WERI-Rb-1 (cell line): ENCODE measurements around the gene CD274.
"Not testable (repeated sequence)": the region's sequence is repeated elsewhere in the genome, so short reads cannot be mapped to it uniquely, and the experiment has no call there.

Source experiments
- DNase-seq: peaks from one replicate; pipeline ENCODE4 v3.0.0-alpha.2; 2020
- H3K27ac ChIP-seq: fragments of 250-450 bp; sonication (Bioruptor Pico); 2 replicates; pipeline ENCODE4 v1.5.1; 2020; ENCODE audit warnings: mild to moderate bottlenecking, moderate library complexity
- H3K27me3 ChIP-seq: fragments of 250-450 bp; sonication (Bioruptor Pico); 2 replicates; pipeline ENCODE4 v1.5.1; 2021; ENCODE audit warnings: mild to moderate bottlenecking, low read depth, moderate library complexity; ENCODE audit not compliant: insufficient read depth, severe bottlenecking
- H3K36me3 ChIP-seq: fragments of 250-450 bp; sonication (Bioruptor Pico); 2 replicates; pipeline ENCODE4 v1.5.1; 2020; ENCODE audit warnings: mild to moderate bottlenecking, moderate library complexity
- H3K4me3 ChIP-seq: 2 replicates; pipeline ENCODE4 v1.5.1; 2011; ENCODE audit warnings: low read depth, mild to moderate bottlenecking, control low read depth, low read length
- H3K9me3 ChIP-seq: fragments of 250-450 bp; sonication (Bioruptor Pico); 2 replicates; pipeline ENCODE4 v1.5.1; 2021; ENCODE audit warnings: mild to moderate bottlenecking, moderate library complexity; ENCODE audit not compliant: severe bottlenecking
- TF ChIP-seq, protein P1 (sequence below): IDR thresholded peaks from 2 replicates; pipeline ENCODE4 v1.5.1; 2011; ENCODE audit warnings: low read depth, mild to moderate bottlenecking, control low read depth, inconsistent platforms, low read length

Gene CD274

DNA sequence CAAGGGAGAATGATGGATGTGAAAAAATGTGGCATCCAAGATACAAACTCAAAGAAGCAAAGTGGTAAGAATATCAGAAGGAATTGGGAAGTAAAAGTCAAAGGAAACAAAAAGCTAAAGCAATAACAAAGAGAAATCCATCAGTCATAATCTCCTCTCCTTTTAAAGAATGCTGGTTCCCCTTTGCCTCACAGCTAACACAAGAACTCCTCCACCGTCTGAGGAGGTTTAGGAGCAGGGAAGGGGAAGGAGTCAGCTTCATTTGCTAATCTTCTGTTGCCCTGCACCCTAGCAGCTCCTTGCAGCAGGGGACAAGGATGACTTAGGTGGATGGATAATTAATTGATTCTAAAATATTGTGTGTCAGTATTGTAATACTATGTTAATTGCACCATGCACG, 16.4 kb downstream of the CD274 start:
- DNase-seq, result no peak
- no peak overlapping the region for H3K4me3 ChIP-seq
- H3K36me3 ChIP-seq, result no peaks in the 10 kb centered on the region
- H3K9me3 ChIP-seq, result no peaks in the 10 kb centered on the region
- TF ChIP-seq, protein P1, sequence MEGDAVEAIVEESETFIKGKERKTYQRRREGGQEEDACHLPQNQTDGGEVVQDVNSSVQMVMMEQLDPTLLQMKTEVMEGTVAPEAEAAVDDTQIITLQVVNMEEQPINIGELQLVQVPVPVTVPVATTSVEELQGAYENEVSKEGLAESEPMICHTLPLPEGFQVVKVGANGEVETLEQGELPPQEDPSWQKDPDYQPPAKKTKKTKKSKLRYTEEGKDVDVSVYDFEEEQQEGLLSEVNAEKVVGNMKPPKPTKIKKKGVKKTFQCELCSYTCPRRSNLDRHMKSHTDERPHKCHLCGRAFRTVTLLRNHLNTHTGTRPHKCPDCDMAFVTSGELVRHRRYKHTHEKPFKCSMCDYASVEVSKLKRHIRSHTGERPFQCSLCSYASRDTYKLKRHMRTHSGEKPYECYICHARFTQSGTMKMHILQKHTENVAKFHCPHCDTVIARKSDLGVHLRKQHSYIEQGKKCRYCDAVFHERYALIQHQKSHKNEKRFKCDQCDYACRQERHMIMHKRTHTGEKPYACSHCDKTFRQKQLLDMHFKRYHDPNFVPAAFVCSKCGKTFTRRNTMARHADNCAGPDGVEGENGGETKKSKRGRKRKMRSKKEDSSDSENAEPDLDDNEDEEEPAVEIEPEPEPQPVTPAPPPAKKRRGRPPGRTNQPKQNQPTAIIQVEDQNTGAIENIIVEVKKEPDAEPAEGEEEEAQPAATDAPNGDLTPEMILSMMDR, result no peak
- no peak overlapping the region for H3K27ac ChIP-seq
- no peaks in the 10 kb centered on the region for H3K27me3 ChIP-seq

GRCh38 chr9:5468850-5469249, 18.5 kb downstream of the CD274 start:
- Histone ChIP-seq H3K4me3 (no peak overlapping the region), H3K36me3 (no peaks in the 10 kb centered on the region), H3K27me3 (no peaks in the 10 kb centered on the region), H3K9me3 (no peaks in the 10 kb centered on the region), H3K27ac (no peak overlapping the region)
- DNase-seq, result no peak
- TF ChIP-seq, protein P1, result no peak

- no peak overlapping the region for H3K4me3 ChIP-seq
- DNase-seq, result no peak
- no peak overlapping the region for H3K27ac ChIP-seq
- TF ChIP-seq, protein P1, result no peak
- H3K9me3 ChIP-seq, result no peaks in the 10 kb centered on the region
- no peaks in the 10 kb centered on the region for H3K36me3 ChIP-seq
- no peaks in the 10 kb centered on the region for H3K27me3 ChIP-seq
Observed at GRCh38 chr9:5470122-5470521, 19.8 kb downstream of the CD274 start.

DNA sequence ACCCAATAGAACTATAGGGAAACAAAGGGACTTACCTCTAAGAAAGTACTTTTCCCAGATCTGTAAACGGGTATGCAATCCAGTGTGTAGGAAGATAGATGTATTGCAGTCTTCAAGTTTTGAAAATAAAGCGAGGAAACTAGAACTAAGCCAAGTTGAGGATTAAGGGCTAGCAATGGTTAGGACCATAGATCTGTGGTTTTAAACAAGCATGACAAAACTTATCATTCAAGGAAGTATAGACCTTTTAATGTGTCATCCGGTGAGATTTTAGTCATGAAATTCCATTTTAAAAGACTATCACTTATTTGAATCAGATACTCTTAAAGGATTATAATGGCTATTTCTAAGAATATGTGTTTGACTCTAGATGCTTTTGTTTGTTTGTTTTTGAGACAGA, 20.5 kb downstream of the CD274 start:
- Histone ChIP-seq H3K27me3 (no peaks in the 10 kb centered on the region), H3K4me3 (no peak overlapping the region), H3K36me3 (no peaks in the 10 kb centered on the region), H3K9me3 (no peaks in the 10 kb centered on the region), H3K27ac (no peak overlapping the region)
- DNase-seq, result no peak
- TF ChIP-seq, protein P1, result no peak

DNA sequence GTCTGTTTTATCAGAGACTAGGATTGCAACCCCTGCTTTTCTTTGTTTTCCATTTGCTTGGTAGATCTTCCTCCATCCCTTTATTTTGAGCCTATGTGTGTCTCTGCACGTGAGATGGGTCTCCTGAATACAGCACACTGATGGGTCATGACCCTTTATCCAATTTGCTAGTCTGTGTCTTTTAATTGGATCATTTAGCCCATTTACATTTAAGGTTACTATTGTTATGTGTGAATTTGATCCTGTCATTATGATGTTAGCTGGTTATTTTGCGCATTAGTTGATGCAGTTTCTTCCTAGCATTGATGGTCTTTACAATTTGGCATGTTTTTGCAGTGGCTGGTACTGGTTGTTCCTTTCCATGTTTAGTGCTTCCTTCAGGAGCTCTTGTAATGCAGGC, 25.3 kb downstream of the CD274 start:
- H3K36me3 ChIP-seq, DNase-seq, H3K27ac ChIP-seq, H3K27me3 ChIP-seq, H3K9me3 ChIP-seq, H3K4me3 ChIP-seq: not testable (repeated sequence)

GRCh38 chr9:5478206-5478605, 27.9 kb downstream of the CD274 start:
- Histone ChIP-seq H3K9me3 (no peaks in the 10 kb centered on the region), H3K27ac (no peak overlapping the region), H3K4me3 (no peak overlapping the region), H3K36me3 (no peaks in the 10 kb centered on the region), H3K27me3 (no peaks in the 10 kb centered on the region)
- DNase-seq, result no peak
- TF ChIP-seq, protein P1, result no peak
